ENCODE results near the gene SYNDIG1.

DNA sequence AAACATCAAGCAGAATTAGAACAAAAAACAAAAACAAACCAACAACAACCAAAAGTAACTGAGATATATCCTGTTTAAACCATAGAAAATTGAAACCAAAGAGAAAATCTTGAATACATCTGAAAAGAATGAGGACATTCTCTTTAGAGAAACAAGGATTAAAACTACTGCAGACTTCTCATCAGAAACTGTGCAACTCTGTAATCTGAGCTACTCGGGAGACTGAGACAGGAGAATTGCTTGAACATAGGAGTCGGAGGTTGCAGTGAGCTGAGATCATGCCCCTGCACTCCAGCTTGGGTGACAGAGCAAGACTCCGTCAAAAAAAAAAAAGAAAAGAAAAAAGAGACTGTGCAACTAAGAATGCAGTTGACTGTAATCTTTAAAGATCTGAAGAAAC is 153.4 kb downstream of the SYNDIG1 start:
- TF ChIP-seq, protein P1, sequence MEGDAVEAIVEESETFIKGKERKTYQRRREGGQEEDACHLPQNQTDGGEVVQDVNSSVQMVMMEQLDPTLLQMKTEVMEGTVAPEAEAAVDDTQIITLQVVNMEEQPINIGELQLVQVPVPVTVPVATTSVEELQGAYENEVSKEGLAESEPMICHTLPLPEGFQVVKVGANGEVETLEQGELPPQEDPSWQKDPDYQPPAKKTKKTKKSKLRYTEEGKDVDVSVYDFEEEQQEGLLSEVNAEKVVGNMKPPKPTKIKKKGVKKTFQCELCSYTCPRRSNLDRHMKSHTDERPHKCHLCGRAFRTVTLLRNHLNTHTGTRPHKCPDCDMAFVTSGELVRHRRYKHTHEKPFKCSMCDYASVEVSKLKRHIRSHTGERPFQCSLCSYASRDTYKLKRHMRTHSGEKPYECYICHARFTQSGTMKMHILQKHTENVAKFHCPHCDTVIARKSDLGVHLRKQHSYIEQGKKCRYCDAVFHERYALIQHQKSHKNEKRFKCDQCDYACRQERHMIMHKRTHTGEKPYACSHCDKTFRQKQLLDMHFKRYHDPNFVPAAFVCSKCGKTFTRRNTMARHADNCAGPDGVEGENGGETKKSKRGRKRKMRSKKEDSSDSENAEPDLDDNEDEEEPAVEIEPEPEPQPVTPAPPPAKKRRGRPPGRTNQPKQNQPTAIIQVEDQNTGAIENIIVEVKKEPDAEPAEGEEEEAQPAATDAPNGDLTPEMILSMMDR (conservative IDR thresholded peaks at IDR 0.05; ENCODE audit: low read length) = no peak
- TF ChIP-seq EZH2phosphoT487 (IDR thresholded peaks at IDR 0.05; ENCODE audit: borderline replicate concordance, low read depth, low read length) = no peak
